ENCODE measurements around the gene PITX2. TPM values are rescaled to one million over a fixed set of nuclear protein-coding genes. Genes with fewer than 3 reads are reported as not detected.

Gene PITX2
- total RNA-seq, 4 donors from 2014 or later = not detected

DNA sequence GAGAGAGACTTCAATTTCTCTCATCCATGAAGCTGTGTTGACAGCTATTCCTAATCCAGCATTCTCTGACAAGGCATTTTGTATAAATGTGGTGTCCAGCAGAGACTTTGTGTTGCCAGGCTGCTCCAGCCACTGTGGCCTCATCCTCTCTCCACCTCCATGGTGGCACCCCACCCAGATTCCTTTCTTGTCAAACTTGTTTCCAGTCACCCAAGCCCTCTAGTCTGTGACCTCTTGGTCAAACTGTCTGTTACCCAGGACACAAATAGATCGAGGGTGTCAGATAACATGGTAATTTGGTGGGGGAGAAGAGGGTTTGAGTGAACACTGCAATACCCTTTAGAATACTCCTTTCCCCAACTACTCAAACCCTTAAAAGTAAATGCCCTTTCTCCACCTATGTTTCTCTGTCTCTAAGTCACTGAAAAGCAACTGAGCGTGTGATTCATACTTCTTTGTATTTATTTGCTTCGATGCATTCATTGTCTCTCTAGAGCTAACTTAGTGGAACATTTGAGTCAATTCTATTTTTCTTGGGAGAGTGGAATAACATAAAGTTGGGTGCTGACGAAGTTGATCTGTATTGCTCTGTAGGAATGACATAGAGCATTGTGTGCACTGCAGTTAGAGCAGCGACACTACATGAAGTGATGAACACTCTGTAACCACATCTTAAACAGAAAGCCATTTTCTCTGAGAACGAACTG, 13.7 kb downstream of the PITX2 start:
- WGBS, 2 donors = 22 to 28% methylated on average over 6 of the region's 6 CpGs
- Histone ChIP-seq H3K36me3 (no peaks in the 10 kb centered on the region), H3K9me3 (no peaks in the 10 kb centered on the region), H3K27me3 (peaks cover 23% of the 10 kb centered on the region), H3K4me1 (peaks cover 0 to 5% of the 10 kb centered on the region in 2 donors), H3K4me3 (replicated peaks in 1 of 3) (no peak overlapping the region), H3K27ac (no peak overlapping the region)
- TF ChIP-seq POLR2A (IDR thresholded peaks at IDR 0.05) = no peak
- no peak for TF ChIP-seq CTCF (IDR thresholded peaks at IDR 0.05)
- no peak for DNase-seq
- intact Hi-C loops (cut with DNase I) = no loop called here

- 98% methylated on average over 1 of the region's 1 CpG for WGBS, 2 donors
- H3K36me3 ChIP-seq = no peaks in the 10 kb centered on the region
- H3K4me3 ChIP-seq (replicated peaks in 1 of 3) = no peak overlapping the region
- no peaks in the 10 kb centered on the region for H3K4me1 ChIP-seq
- intact Hi-C loops (cut with DNase I) = no loop called here
- no peak overlapping the region for H3K27ac ChIP-seq
- TF ChIP-seq CTCF (IDR thresholded peaks at IDR 0.05) (no peak), POLR2A (IDR thresholded peaks at IDR 0.05) (no peak)
- no peaks in the 10 kb centered on the region for H3K9me3 ChIP-seq
- no peaks in the 10 kb centered on the region for H3K27me3 ChIP-seq
- DNase-seq = no peak
Measured at GRCh38 chr4:110605077-110605476, 17.8 kb downstream of the PITX2 start.

DNA sequence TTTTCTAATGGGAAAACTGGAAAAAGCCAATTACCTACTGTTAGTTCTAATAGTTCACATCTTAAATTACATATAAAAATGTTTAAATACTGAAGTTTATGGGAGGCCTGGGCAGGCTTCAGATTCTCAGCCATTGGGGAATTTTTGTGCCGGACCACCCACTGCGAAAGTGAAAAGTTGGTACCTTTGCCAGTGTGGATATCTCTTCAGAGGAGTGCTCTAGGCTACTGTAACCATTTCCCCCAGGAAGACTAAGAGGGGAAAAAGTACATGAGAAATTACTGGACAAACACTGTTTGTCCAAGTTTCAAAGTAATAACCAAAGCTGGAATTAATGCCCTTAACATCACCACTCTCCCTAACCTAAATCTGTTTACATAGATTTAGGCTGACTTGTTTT, 20.8 kb downstream of the PITX2 start:
- Histone ChIP-seq H3K27ac (no peak overlapping the region), H3K4me1 (no peaks in the 10 kb centered on the region), H3K27me3 (no peaks in the 10 kb centered on the region), H3K9me3 (no peaks in the 10 kb centered on the region), H3K36me3 (no peaks in the 10 kb centered on the region), H3K4me3 (replicated peaks in 1 of 3) (no peak overlapping the region)
- no peak for DNase-seq
- TF ChIP-seq POLR2A (IDR thresholded peaks at IDR 0.05) (no peak), CTCF (IDR thresholded peaks at IDR 0.05) (no peak)
- intact Hi-C loops (cut with DNase I) = no loop called here
- WGBS, 2 donors = 91 to 96% methylated on average over 2 of the region's 2 CpGs

GRCh38 chr4:110597582-110597981, 25.3 kb downstream of the PITX2 start:
- Histone ChIP-seq H3K4me3 (replicated peaks in 1 of 3) (no peak overlapping the region), H3K27ac (no peak overlapping the region), H3K9me3 (no peaks in the 10 kb centered on the region), H3K36me3 (no peaks in the 10 kb centered on the region), H3K27me3 (no peaks in the 10 kb centered on the region), H3K4me1 (no peaks in the 10 kb centered on the region)
- TF ChIP-seq POLR2A (IDR thresholded peaks at IDR 0.05) (no peak), CTCF (IDR thresholded peaks at IDR 0.05) (no peak)
- intact Hi-C loops (cut with DNase I) = no loop called here
- no peak for DNase-seq

DNA sequence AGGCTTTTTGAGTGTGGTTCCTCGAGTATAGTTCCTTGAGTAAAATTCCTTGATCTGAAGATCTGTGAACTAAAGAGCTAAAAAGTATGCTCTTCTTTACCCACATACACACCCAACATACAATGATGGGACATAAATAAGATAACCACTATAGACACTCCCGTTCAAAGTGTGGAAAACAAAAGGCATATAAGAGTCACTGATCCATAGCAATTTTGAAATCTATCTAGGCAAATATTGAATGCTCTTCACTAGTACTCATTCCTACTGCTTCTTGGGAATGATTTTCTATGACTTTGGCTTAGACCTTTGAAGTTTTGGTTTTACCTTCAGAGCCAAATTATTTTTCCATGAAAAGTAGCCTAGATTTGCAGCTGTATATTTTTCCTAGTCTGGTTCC, 26.4 kb downstream of the PITX2 start:
- no peak for DNase-seq
- TF ChIP-seq POLR2A (IDR thresholded peaks at IDR 0.05) (no peak), CTCF (IDR thresholded peaks at IDR 0.05) (no peak)
- Histone ChIP-seq H3K27ac (no peak overlapping the region), H3K36me3 (no peaks in the 10 kb centered on the region), H3K27me3 (no peaks in the 10 kb centered on the region), H3K9me3 (no peaks in the 10 kb centered on the region), H3K4me3 (replicated peaks in 1 of 3) (no peak overlapping the region), H3K4me1 (no peaks in the 10 kb centered on the region)
- intact Hi-C loops (cut with DNase I) = no loop called here
- WGBS, 2 donors = 86 to 95% methylated on average over 2 of the region's 2 CpGs

Data from thyroid gland (tissue), 4 donors.